GM18873 (cell line): ENCODE measurements around the gene NOM1.

Experiments
- ATAC-seq: cut with Tn5 transposase; IDR thresholded peaks from one replicate; pipeline ENCODE4 v1.9.1; 2021; ENCODE audit warnings: mild to moderate bottlenecking, moderate library complexity, moderate number of reproducible peaks; ENCODE audit not compliant: unreplicated experiment, low FRiP score

NOM1 gene

DNA sequence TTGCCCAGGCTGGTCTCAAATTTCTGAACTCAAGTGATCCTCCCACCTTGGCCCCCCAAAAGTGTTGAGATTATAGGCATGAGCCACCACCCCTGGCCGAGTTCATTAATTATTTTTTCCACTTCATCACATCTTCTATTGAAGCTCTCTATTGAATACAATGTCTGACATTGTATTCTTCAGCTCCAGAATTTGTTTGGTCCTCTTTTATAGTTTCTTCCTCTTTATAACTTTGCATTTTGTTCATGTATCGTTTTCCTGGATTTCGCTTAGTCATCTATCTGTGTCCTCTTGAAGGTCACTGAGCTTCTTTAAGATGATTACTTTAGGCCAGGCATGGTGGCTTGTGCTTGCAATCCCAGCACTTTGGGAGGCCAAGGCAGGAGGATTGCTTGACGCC, 30.2 kb downstream of the NOM1 start:
- no peak for ATAC-seq

DNA sequence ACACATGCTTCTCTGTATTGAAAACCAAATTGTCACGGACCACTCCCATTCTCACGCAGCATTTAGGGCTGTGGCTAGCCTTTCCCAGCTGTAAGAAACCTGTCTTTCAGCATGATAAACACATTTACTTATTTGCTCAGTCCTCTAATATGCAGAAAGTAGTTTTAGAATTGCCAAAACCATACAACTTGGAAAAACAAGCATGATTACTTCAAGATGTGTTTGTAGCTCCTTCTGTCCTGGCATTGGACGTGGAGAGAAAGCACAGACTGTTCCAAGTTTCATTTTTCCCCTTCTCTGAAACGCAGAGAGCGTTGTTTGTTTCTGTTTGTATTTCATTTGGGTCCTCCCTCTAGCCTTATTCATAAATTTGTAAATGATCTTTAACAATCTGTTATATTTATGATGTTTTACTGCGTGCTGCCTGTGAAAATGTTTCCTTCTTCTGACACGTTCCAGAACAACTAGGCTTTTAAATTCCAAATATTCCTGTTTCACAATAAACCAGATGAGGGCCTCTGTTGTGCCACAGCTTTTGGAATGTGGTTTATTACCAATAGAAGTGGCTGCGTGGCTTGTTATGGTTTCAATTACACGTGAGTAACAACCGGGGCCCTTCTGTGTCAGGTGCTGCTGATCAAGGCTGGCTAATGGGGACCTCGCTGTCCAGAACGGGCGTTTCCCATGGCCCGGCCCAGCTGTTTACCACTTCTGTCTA, 34.8 kb downstream of the NOM1 start:
- ATAC-seq: no peak

DNA sequence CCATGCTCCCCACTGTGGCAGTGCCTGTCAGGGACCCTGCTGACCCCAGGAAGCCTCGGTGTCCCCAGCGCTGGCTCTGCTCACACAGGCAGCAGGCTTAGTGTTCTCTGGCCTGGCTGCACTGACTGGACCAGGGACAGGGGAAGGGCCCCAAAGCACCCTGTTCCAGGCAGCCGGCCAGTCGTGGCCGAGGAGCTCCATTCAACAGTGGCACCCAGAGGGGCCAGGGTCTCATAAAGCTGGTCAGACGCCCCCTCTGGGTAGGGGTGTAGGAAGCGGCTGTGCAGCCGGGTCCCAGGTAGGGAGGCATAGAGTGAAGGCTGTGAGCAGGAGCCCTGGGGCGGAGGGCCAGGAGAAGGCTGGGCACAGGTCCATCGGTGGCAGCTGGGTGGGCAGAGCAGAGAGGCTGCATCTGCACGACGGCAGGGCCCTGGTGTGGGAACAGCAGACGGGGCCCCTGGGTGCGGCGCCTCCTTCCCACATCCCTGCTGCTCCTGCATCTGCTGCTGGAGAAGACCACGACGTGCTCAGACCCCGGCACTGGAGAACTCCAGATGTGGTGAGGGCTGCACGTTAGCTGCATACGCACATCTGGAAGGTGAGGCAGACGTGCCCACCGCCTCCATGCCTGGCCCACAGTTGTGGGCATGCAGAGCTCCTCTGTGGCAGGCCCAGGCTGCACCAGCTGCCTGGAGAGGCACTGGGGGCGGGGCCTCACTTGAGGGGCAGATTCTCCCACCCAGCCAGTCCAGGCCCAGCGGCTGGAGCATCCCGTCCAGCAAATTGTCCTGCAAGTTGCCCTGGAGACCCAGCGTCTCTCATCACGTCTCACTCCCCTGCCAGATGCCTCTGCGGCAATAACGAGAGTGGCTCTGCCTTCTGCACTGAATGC, 35.8 kb downstream of the NOM1 start:
- no peak for ATAC-seq

DNA sequence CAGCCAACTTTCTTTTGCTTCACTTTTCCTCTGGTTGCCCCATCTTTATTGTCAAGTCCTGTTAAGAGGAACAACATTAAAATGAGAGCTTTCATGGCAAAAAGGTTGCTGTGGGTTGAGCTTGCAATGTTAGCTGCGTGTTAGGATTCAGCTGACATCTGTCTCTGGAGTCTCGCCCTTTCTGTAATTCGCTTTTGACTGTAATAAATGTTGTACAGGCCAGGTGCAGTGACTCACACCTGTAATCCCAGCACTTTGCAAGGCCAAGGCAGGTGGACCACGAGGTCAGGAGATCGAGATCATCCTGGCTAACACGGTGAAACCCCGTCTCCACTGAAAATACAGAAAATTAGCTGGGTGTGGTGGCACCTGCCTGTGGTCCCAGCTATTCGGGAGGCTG, 36.9 kb downstream of the NOM1 start:
- ATAC-seq: no peak

DNA sequence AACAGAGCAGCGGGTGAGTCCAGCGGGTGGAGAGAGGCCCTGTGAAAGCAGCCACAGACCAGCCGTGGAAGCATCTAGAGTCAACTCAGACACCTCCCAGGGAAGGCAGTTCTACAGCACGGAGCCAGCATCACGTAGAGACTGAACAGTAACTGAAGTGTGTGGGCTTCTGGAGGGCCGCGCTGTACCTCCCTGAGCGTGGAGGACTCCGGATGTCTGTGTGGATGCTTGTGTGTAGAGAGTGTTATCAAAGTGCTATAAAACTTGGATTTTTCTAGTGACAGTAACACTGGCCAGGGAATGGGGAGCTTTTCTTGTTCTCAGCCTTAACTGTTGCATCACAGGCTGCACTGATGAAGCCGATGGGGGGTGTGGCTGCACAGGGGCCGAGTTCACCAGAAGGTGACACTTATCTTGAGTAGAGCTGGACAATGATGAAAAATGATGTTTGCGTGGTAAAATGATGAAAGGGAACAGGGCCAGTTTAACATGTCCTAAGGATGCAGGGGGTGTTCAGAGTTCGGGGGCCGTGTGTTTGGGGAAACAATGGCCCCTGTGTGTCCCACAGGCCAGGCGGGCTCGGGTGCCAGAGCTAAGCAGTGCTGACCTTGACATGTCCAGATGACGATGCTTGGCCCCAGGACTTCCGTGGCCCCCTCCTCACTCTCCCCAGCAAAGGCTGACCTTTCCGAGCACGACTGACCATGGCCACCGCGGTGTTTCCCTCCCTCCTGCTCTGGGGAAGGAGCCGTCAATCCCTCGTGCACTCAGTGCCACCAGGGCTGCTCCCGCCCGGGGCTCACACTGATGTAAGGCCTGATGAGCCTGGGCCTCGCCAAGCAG, 39.1 kb downstream of the NOM1 start:
- ATAC-seq: no peak

DNA sequence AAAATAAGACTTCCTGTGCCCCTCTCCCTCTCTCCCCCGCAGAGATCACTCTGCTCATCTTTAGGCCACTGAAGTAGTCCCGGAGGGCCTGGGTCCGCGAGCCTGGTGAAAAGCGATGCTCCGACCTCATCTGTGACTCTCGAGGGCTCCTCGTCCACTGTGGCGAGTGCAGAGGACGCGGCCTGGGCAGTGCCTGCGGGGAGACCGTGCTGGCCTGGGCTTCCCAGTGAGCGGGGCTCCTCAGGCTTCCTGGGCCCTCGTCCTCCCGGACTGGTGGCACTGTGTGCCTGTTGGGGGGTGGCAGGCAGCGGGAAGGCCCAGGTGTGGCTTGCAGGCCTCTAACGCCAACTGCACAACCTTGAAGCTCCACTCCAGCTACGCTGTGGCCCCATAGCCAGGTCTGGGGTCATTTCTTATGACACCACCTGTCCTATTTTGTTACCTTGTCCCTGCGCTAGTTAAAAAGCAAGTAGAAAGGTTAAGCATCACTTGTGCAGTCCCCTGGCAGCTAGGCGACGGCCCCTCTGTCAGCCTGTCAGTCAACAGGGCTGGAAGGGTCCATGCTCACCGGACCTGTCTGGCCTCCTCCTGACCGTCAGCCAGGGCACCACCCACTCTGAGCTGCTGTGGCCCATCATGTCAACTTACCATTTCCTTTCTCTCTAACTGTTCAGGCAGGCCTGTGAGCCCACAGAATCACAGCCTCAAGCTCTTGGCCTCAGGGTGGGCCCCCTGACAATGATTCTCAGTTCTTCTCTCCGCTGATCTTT, 40.4 kb downstream of the NOM1 start:
- ATAC-seq: no peak

DNA sequence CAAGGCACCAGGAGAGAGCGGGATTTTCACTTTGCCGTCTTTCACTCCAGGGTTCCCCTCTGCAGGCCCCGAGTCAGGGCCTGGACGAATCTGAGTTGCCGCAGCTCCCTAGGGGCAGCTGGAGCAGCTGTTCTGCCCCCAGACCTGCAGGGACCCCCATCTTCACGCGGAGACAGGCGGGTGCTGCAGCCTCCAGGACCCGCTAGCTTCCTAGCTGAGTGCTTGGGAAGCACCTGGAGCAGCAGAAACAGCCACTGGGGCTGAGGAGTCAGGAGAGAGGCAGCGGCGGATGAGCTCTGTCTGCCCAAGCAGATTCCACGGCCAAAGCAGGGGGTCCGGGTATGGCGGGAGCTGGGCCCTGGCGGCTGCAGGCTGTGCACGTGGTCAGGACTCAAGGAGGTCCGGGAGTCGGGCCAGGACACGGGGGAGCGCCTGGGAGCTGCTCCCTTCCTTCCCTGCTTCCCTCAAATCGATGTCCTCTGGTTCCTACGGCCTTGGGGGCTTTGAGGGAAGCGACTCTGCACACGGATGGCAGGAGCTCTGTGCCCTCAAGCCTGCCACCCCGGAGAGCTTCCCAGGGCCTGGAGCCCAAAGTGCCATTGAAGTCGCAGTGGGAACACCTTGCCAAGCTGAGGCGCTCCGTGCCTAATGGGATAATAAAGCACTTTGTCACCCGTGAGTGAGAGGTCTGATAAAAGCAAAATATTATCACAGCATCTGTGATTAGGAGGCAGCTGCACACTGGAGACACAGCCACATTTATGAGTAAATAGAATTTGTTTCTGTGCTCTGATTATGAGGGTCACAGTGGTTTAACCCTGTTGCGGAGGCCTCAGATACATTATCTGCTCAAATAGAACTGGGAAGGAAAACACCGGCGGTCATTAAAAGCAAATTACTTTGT, 43.8 kb downstream of the NOM1 start:
- no peak for ATAC-seq

DNA sequence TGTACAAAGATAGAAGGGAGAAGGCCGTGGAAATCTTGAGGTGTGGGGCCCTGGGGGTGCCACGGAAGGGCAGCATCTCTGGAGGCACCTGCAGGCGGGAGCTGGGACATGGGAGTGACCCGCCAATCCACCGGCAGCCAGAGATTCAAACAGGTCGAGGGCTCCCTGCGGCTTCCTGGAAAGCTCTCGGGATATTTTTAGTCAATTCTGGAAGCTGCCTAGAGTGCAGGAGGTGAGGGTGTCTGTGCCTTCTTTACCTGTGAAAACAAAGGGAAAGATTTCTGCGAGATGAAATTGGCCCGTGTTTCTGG, 44.4 kb downstream of the NOM1 start:
- ATAC-seq: no peak

DNA sequence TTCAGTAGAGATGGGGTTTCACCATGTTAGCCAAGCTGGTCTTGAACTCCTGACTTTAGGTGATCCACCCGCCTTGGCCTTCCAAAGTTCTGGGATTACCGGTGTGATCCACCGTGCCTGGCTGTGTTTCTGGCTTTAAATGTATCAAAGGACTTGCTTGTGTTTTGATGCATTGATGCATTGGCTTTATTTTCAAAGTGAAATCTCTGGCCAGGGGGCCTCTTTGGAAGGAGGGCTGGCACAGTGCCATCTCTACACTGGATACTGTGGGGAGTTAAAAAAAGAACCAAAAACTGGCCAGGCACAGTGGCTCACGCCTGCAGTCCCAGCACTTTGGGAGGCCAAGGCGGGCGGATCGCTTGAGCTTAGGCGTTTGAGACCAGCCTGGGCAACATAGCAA, 44.9 kb downstream of the NOM1 start:
- no peak for ATAC-seq

DNA sequence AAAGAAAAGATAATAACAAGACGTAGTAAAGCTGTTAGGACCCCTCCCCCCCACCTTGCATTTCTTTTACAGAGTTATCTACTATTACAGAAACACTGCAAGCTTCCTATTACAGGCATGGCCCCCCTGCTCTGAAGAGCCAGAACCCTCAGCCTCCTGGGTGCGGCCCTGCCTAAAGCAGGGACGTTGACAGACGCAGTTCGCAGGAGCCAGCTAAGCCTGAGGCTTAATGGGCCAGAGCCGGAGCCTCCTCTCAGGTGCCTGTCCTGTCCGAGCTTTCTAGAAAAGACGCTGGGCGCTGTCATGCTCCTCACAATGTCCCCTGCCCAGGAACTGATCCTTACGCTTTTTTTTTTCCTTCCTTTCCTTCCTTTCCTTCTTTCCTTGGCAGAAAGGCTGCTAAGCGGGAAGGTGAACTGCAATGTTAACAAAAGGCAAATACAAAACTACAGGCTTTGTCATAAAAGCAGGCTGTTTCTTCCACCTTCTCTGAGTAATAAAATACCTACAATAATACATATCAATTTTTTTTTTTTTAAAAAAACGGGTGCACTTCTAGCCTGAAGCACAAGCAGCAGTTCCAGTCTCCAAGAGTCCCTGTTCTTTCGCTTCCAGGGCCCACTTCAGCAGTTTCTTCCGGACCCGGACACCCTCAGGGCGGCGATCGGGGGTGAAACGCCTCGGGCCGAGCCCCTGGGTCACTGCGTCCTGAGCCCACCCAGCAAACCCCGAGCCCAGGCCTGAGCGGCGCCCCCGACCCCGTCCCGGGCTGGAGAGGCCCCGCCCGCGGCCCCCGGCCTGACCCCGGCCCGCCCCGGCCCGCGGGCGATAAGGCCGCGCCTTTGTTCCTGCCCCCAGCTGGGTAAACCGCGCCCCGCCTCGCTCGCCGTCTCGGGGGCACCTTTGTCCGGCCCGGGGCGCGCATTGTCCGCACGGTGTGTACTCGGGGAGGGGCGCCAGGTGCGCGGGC, 49.8 kb downstream of the NOM1 start:
- no peak for ATAC-seq

DNA sequence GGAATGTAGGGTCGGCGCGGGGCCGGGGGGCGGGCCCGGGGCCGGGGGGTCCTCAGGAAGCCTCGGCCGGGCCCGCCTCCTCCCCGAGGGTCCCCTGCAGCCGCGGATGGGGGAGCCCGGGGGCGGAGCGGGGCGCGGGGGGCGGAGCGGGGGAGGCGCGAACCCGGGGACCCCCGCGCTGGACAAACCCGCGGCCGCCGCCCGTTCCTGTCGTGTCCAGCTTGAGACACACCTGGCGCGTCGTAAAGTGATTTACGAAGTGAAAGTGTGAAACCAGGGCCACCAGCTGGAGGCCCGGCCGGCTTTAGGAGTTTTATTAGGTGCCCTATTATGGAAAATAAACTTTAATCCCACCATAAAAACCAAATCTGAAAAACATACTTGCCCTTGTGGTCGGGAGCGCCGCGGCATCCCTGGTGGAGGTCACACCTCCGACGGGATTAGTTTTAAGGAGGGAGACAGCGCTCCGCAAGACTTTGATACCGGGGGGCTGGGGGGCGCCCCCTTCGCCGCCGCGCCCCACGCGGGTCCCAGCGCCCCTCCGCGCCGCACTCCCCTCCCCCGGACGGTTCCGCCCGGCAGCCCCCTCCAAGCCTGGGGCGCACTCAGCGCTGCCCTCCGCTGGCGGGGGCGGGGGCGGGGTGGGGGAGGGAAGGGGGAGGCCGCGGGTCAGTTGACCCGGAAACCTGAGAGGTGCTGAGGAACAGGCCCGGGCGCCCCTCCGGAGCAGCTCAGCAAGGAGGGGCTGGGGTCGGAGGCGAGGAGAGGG, 50.6 kb downstream of the NOM1 start:
- no peak for ATAC-seq

DNA sequence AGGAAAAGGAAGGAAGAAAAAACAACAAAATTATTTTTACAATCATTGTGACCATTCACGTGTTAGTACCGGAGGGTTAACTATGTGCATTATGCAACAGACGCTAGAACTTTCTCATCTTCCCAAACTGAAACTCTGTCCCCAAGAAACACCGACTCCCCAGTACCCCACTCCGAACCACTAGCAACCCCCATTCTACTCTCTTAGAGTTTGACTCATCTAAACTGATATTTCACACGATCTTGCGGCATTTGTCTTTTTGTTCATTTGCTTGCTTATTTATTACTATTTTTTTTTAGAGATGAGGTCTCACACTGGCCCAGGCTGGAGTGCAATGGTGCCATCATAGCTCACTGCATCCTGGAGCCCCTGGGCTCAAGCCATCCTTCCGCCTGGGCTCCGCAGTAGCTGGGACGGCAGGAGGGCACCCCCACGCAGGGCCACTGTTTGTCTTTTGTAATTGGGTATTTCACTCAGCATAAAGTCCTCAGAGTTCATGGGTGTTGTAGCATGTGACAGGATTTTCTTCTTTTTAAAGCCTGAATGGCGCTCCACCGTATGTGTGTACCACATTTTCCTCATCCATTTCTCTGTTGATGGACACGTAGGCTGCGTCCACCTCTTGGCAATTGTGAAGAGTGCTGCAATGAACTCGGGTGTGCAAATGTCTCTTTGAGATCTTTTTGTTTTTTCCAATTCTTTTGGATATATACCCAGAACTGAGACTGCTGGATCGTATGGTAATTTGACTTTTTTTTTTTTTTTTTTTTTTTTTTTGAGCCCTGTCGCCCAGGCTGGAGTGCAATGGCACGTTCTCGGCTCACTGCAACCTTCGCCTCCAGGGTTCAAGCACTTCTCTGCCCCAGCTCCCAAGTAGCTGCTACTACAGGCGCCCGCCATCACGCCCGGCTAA, 51.5 kb downstream of the NOM1 start:
- ATAC-seq: no peak

DNA sequence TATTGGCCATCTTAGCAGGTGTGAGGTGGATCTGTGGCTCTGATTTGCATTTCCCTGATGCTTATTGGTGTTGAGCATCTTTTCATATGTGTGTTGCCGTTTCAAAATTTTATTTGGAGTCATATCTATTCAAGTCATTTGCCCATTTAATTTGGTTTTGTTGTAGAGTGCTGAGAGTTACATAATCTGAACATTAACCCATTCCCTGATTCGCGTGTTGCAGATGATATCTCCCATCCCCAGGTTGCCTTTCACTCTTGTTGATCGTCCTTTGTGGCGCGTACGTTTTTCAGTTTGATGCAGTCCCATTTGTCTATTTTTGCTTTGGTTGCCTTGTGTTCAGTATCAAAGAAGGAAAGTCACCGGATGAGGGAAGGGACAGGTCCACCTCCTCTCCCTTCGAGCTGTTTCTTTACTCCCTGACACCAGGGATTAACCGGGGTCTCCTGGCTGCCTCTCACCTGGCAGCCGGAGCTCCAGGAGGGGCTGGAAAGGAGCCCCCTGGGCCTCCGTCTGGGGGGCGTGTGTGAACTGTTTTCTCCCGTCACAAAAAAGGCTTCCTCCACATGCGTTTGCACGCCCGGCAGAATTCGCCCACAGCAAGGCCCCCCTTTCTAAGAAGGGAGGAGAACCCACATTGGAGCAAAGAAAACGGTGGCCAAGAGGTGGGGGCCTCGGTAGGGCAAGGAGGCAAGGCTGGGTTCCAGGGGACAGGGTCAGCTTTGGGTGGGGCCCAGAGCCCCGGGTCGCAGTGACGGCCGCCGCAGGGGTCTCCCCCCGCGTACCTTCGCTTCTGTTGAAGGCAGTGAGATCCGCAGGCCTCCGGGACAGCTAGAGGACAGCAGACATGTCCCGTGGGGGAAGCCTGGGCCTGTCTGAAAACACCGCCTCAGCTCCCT, 52.7 kb downstream of the NOM1 start:
- ATAC-seq: no peak

DNA sequence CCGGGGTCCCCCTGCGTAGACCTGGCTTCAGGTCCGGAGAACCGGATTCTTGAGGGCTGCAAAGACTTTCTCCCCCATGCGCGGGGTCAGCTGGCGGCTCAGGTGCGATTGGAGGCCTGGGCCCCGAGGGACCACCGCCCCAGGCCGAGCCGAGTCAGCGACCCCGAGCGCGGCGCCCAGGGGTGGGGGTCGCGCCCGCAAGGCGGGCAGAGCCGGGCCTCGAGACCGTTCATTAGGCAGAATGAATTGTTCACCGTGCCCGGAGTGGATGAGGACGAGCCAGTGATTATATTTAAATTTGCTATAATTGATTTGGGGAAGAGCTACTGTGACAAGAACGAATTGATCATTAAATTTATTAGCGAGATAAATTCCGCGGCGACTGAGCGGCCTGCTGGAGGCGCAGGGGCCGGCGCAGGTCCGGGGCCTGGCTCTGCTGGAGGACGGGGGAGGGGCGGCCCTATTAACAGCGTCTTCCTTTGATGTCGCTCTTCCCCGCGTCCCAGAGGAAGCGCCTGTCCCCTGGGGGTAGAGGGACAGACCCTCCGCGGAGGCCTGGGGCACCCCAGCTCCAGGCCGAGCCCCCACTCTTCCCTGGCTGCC, 53.4 kb downstream of the NOM1 start:
- ATAC-seq: no peak

DNA sequence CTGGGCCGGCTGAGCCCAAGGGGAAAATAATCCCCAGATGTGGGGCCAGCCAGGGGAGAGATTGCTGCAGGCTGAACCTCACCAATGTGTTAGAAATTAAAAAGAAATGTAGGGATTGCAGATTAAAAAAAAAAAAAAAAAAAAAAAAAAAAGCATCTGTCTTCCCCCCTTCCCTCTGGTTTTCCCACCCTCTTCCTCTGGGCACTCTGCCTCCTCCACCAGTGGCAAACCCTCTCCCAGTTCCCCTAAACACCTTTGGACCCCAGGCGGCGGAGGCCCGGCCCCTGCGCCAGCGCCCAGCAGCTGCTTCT, 53.9 kb downstream of the NOM1 start:
- ATAC-seq: no peak
